Measurements from ENCODE around the gene TTC16. TPM values are rescaled to one million over a fixed set of nuclear protein-coding genes. Genes with fewer than 3 reads are reported as not detected.
A peak's percentile ranks its signal among the peaks of the same experiment; 100 is the strongest.

TTC16 gene
- total RNA-seq, 1 donor from 2014 or later = 0.41 TPM

GRCh38 chr9:127770905-127771569, 55.2 kb downstream of the TTC16 start:
- H3K4me1 ChIP-seq = peaks cover 32% of the 10 kb centered on the region
- H3K27me3 ChIP-seq = no peaks in the 10 kb centered on the region
- intact Hi-C loops (cut with DNase I) = no loop called here
- H3K27ac ChIP-seq = peak overlapping the region; percentile 86
- H3K4me3 ChIP-seq = peak overlapping the region; percentile 67
- DNase-seq (peak; percentile 100), ATAC-seq (peak; percentile 98)
- no peak for TF ChIP-seq CTCF (IDR thresholded peaks at IDR 0.05)
- H3K36me3 ChIP-seq = no peaks in the 10 kb centered on the region
- H3K9me3 ChIP-seq = no peaks in the 10 kb centered on the region

GRCh38 chr9:127771570-127772189, 55.8 kb downstream of the TTC16 start:
- Histone ChIP-seq H3K9me3 (no peaks in the 10 kb centered on the region), H3K27ac (peak overlapping the region; percentile 55), H3K36me3 (no peaks in the 10 kb centered on the region), H3K27me3 (no peaks in the 10 kb centered on the region), H3K4me3 (peak overlapping the region; percentile 67), H3K4me1 (peaks cover 31% of the 10 kb centered on the region)
- intact Hi-C loops (cut with DNase I) = no loop called here
- ATAC-seq (no peak), DNase-seq (no peak)
- TF ChIP-seq CTCF (IDR thresholded peaks at IDR 0.05) = no peak

GRCh38 chr9:127772603-127773002, 56.7 kb downstream of the TTC16 start:
- Histone ChIP-seq H3K4me1 (peaks cover 22% of the 10 kb centered on the region), H3K27ac (no peak overlapping the region), H3K9me3 (no peaks in the 10 kb centered on the region), H3K4me3 (no peak overlapping the region), H3K27me3 (no peaks in the 10 kb centered on the region), H3K36me3 (no peaks in the 10 kb centered on the region)
- no peak for ATAC-seq
- TF ChIP-seq CTCF (IDR thresholded peaks at IDR 0.05) = no peak
- intact Hi-C loops (cut with DNase I) = no loop called here
- DNase-seq = no peak

GRCh38 chr9:127773272-127773671, 57.4 kb downstream of the TTC16 start:
- no peak for TF ChIP-seq CTCF (IDR thresholded peaks at IDR 0.05)
- H3K36me3 ChIP-seq = no peaks in the 10 kb centered on the region
- peaks cover 20% of the 10 kb centered on the region for H3K4me1 ChIP-seq
- intact Hi-C loops (cut with DNase I) = no loop called here
- ATAC-seq (no peak), DNase-seq (no peak)
- H3K9me3 ChIP-seq = no peaks in the 10 kb centered on the region
- H3K27me3 ChIP-seq = no peaks in the 10 kb centered on the region
- no peak overlapping the region for H3K27ac ChIP-seq
- H3K4me3 ChIP-seq = no peak overlapping the region

GRCh38 chr9:127773981-127774380, 58.1 kb downstream of the TTC16 start:
- no peak for TF ChIP-seq CTCF (IDR thresholded peaks at IDR 0.05)
- H3K27ac ChIP-seq = no peak overlapping the region
- H3K27me3 ChIP-seq = no peaks in the 10 kb centered on the region
- DNase-seq = no peak
- H3K9me3 ChIP-seq = no peaks in the 10 kb centered on the region
- intact Hi-C loops (cut with DNase I) = no loop called here
- no peaks in the 10 kb centered on the region for H3K36me3 ChIP-seq
- H3K4me1 ChIP-seq = peaks cover 27% of the 10 kb centered on the region
- no peak for ATAC-seq
- no peak overlapping the region for H3K4me3 ChIP-seq
